ENCODE data around the gene ZNF263.

ZNF263 gene

GRCh38 chr16:3317315-3317999 lies 34.2 kb downstream of the ZNF263 start (continued):
- no peak for TF ChIP-seq ZNF416 (tag by site-specific recombination; IDR thresholded peaks at IDR 0.05)
- TF ChIP-seq, protein P1, sequence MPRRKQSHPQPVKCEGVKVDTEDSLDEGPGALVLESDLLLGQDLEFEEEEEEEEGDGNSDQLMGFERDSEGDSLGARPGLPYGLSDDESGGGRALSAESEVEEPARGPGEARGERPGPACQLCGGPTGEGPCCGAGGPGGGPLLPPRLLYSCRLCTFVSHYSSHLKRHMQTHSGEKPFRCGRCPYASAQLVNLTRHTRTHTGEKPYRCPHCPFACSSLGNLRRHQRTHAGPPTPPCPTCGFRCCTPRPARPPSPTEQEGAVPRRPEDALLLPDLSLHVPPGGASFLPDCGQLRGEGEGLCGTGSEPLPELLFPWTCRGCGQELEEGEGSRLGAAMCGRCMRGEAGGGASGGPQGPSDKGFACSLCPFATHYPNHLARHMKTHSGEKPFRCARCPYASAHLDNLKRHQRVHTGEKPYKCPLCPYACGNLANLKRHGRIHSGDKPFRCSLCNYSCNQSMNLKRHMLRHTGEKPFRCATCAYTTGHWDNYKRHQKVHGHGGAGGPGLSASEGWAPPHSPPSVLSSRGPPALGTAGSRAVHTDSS (tag by site-specific recombination; IDR thresholded peaks at IDR 0.05) = no peak
- peak; percentile 99 for TF ChIP-seq ZNF280D (tag by site-specific recombination; IDR thresholded peaks at IDR 0.05)

GRCh38 chr16:3321816-3322215 lies 38.5 kb downstream of the ZNF263 start:
- peaks cover 0 to 19% of the 10 kb centered on the region in 2 experiments; a peak in 1 of 3 replicates for H3K36me3 ChIP-seq (ENCODE audit: control insufficient read depth in 2 of 2, insufficient read depth in 1 of 2, low read length in 2 of 2)
- H3K9me3 ChIP-seq (ENCODE audit: control insufficient read depth, insufficient read depth, low read depth, low read length) = no peaks in the 10 kb centered on the region
- no peaks in the 10 kb centered on the region for H3K4me1 ChIP-seq (ENCODE audit: control insufficient read depth, insufficient read depth, low read length)
- TF ChIP-seq ZNF48 (tag by site-specific recombination; IDR thresholded peaks at IDR 0.05) = no peak
- no peak for TF ChIP-seq HOXA7 (CRISPR knock-in tag; IDR thresholded peaks at IDR 0.05; ENCODE audit: borderline replicate concordance)
- TF ChIP-seq ZBTB44 (tag by site-specific recombination; IDR thresholded peaks at IDR 0.05) = no peak
- no peak for TF ChIP-seq ZIC2 (tag by site-specific recombination; IDR thresholded peaks at IDR 0.05)
- CTCF ChIA-PET = interaction anchor here (0.6 kb wide), 1 partner anchor 189 kb away, joined by 3 read pairs; no protein-coding TSS in a partner anchor
- POLR2A ChIA-PET = interaction anchor here (1.3 kb wide), 1 partner anchor 9 kb away, joined by 3 read pairs; no protein-coding TSS in a partner anchor
- H3K4me3 ChIP-seq (ENCODE audit: low read depth, low read length) = no peak overlapping the region
- no peak overlapping the region for H3K27ac ChIP-seq (ENCODE audit: extremely low read depth, low read depth, low read length)

- ChIA-PET CTCF (interaction anchor here (0.9 kb wide), 1 partner anchor 75 kb away, joined by 5 read pairs; no protein-coding TSS in a partner anchor), POLR2A (no interaction called here)
- no peak for TF ChIP-seq ZNF26 (tag by site-specific recombination; IDR thresholded peaks at IDR 0.05)
- no peak for TF ChIP-seq AEBP2 (tag by site-specific recombination; IDR thresholded peaks at IDR 0.05; ENCODE audit: borderline replicate concordance)
- peak; percentile 11; the same call in 1 of the 2 replicates for TF ChIP-seq IKZF3 (tag by site-specific recombination; IDR thresholded peaks at IDR 0.05)
- no peak for TF ChIP-seq ZNF426 (tag by site-specific recombination; IDR thresholded peaks at IDR 0.05)
- no peak for TF ChIP-seq ZSCAN23 (tag by site-specific recombination; IDR thresholded peaks at IDR 0.05)
- TF ChIP-seq, protein P1 (tag by site-specific recombination; IDR thresholded peaks at IDR 0.05) = no peak
- TF ChIP-seq WT1 (tag by site-specific recombination; IDR thresholded peaks at IDR 0.05) = peak; percentile 19; the same call in 1 of the 2 replicates
- TF ChIP-seq GLI4 (tag by site-specific recombination; IDR thresholded peaks at IDR 0.05) = no peak
- no peak for TF ChIP-seq SP2 (tag by site-specific recombination; IDR thresholded peaks at IDR 0.05)
- TF ChIP-seq ZNF354C (tag by site-specific recombination; IDR thresholded peaks at IDR 0.05; ENCODE audit: borderline replicate concordance, low read depth) = no peak
- no peak for TF ChIP-seq ZNF404 (tag by site-specific recombination; IDR thresholded peaks at IDR 0.05)
- TF ChIP-seq YY1 (tag by site-specific recombination; IDR thresholded peaks at IDR 0.05) = no peak
- peak; percentile 48 for TF ChIP-seq ZNF335 (tag by site-specific recombination; conservative IDR thresholded peaks at IDR 0.05)
- no peak for TF ChIP-seq ZBTB21 (tag by site-specific recombination; IDR thresholded peaks at IDR 0.05)
- no peaks in the 10 kb centered on the region for H3K4me1 ChIP-seq (ENCODE audit: control insufficient read depth, insufficient read depth, low read length)
- no peak overlapping the region for H3K27ac ChIP-seq (ENCODE audit: extremely low read depth, low read depth, low read length)
- no peak overlapping the region for H3K4me3 ChIP-seq (ENCODE audit: low read depth, low read length)
- H3K9me3 ChIP-seq (ENCODE audit: control insufficient read depth, insufficient read depth, low read depth, low read length) = no peaks in the 10 kb centered on the region
- H3K36me3 ChIP-seq (ENCODE audit: control insufficient read depth in 2 of 2, insufficient read depth in 1 of 2, low read length in 2 of 2) = no peaks in the 10 kb centered on the region
Measured at GRCh38 chr16:3327514-3327913, 44.2 kb downstream of the ZNF263 start.

All from HEK293 (cell line).